ENCODE data around the gene KCNA2. TPM values are rescaled to one million over a fixed set of nuclear protein-coding genes. Genes with fewer than 3 reads are reported as not detected.

The KCNA2 gene
- total RNA-seq, 1 donor from 2014 or later, result 0.71 TPM

DNA sequence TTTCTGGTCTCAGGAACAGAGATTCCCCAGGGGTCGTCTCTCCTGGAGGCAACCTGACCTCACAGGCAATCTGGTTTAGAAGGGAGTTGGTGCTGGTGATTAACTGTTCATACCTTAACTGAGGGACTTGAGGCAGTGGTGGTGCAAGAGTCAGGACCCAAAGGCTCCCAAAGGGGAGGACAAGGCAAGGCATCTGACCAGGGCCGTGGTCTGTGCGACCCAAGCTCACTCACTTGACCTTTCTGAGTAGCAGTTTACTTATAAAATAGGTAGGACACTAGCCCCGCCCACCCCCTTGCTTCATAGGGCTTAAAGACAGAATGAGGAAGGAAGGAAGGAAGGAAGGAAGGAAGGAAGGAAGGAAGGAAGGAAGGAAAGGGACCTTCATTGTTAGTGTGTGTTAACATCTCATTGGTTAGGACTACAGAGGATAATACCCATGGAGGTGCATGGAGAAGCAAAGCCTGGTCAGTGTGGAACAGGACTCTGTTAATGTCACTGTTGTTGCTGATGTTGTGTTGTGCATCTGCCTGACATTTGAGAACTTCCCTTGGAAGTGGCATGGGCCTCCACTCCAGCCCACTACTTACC is 4.6 kb upstream of the KCNA2 start:
- intact Hi-C loops (cut with micrococcal nuclease), result loop anchor here (10.0 kb wide), 2 partner anchors 56 to 86 kb away; no protein-coding TSS in a partner anchor
- no peak overlapping the region for H3K27ac ChIP-seq (replicated peaks)
- TF ChIP-seq, protein P1, sequence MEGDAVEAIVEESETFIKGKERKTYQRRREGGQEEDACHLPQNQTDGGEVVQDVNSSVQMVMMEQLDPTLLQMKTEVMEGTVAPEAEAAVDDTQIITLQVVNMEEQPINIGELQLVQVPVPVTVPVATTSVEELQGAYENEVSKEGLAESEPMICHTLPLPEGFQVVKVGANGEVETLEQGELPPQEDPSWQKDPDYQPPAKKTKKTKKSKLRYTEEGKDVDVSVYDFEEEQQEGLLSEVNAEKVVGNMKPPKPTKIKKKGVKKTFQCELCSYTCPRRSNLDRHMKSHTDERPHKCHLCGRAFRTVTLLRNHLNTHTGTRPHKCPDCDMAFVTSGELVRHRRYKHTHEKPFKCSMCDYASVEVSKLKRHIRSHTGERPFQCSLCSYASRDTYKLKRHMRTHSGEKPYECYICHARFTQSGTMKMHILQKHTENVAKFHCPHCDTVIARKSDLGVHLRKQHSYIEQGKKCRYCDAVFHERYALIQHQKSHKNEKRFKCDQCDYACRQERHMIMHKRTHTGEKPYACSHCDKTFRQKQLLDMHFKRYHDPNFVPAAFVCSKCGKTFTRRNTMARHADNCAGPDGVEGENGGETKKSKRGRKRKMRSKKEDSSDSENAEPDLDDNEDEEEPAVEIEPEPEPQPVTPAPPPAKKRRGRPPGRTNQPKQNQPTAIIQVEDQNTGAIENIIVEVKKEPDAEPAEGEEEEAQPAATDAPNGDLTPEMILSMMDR (IDR thresholded peaks at IDR 0.05; ENCODE audit: borderline replicate concordance), result no peak
- DNase-seq, result no peak
- H3K36me3 ChIP-seq, result no peaks in the 10 kb centered on the region
- no peaks in the 10 kb centered on the region for H3K9me3 ChIP-seq (replicated peaks)
- H3K4me1 ChIP-seq, result peaks cover 20% of the 10 kb centered on the region
- no peak overlapping the region for H3K4me3 ChIP-seq
- H3K27me3 ChIP-seq (ENCODE audit: low read depth), result peaks cover 99% of the 10 kb centered on the region

DNA sequence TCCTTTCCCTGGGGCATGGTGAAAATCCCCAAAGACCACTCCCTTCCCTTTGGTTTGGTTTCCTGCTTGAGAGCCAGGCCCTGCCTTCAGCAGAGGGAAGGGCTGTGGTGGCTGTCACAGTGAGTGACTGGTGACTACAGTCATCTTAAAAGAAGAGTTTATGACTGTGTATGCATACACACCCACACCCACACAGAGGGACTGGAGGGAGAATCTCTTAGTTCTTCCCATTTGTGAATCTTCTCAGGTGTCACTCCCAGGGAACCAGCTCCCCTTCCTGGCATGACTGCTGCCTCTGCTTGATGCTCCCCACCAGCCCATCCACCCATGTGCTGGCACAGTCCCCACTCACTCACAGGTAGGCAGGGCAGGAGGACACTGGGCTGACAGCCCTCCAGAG is 3.9 kb upstream of the KCNA2 start:
- TF ChIP-seq, protein P1 (IDR thresholded peaks at IDR 0.05; ENCODE audit: borderline replicate concordance), result no peak
- Histone ChIP-seq H3K4me1 (peaks cover 27% of the 10 kb centered on the region), H3K9me3 (replicated peaks) (no peaks in the 10 kb centered on the region), H3K27me3 (ENCODE audit: low read depth) (peaks cover 99% of the 10 kb centered on the region), H3K36me3 (no peaks in the 10 kb centered on the region), H3K4me3 (no peak overlapping the region), H3K27ac (replicated peaks) (no peak overlapping the region)
- intact Hi-C loops (cut with micrococcal nuclease), result loop anchor here (10.0 kb wide), 2 partner anchors 55 to 85 kb away; no protein-coding TSS in a partner anchor
- DNase-seq, result no peak

DNA sequence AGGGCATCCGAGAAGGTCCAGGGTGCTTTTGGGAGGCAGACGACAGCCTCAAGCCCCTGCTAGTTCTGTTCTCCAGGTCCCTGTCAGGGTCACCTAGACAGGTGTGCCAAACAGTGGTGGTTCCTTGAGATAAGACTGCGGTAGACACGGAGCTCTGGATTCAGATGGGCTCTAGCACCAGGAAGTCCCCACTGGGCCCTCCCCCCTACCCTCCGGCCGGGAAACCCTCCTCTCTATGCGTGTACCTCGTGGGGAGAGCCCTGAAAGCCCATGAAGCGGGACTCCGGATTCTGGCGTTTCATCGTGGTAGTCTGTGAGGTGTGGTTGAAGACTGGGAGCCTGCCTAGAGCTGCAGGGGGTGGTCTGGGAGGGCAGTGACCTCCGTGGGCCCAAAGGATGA is 2.1 kb upstream of the KCNA2 start:
- no peaks in the 10 kb centered on the region for H3K36me3 ChIP-seq
- TF ChIP-seq, protein P1 (IDR thresholded peaks at IDR 0.05; ENCODE audit: borderline replicate concordance), result no peak
- DNase-seq, result no peak
- peaks cover 100% of the 10 kb centered on the region for H3K27me3 ChIP-seq (ENCODE audit: low read depth)
- no peak overlapping the region for H3K4me3 ChIP-seq
- peaks cover 34% of the 10 kb centered on the region for H3K4me1 ChIP-seq
- H3K9me3 ChIP-seq (replicated peaks), result no peaks in the 10 kb centered on the region
- no peak overlapping the region for H3K27ac ChIP-seq (replicated peaks)
- intact Hi-C loops (cut with micrococcal nuclease), result no loop called here

DNA sequence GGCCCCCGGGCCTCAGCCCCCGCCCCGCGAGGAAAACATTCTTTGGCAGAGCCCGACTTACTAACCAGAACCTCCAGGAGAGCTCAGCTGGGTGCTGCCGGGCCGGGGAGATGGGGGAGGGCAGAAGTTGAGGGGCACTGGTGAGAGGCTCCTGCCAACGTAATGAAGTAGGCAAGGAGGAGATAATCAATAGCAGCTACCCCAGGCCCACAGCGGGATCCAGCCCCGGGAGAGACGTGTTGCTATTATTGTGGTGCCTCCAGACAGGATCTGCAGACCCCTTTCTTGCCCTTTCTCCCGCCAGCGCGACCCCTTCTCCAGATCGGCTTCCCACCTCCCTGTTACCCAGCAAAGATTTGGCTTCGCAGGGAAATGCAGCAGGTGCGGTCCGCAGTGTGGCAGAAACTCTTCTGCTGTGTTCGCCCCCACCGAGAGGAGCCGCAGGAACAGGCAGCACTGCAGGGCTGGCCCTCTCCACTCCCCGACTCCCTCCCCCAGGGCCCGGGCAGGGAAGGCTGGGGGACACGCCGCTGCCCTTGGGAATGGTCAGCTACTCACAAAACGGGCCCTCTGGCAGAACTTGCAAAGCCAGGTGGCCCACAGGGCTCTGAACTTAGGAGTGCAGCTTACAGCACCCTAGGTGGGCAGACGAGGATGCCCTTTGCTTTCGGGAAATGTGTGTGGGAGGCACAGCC is 1.5 kb upstream of the KCNA2 start:
- Histone ChIP-seq H3K9me3 (replicated peaks) (no peaks in the 10 kb centered on the region), H3K36me3 (no peaks in the 10 kb centered on the region), H3K4me3 (peak overlapping the region; percentile 74), H3K4me1 (peaks cover 34% of the 10 kb centered on the region), H3K27me3 (ENCODE audit: low read depth) (peaks cover 100% of the 10 kb centered on the region), H3K27ac (replicated peaks) (no peak overlapping the region)
- intact Hi-C loops (cut with micrococcal nuclease), result no loop called here
- TF ChIP-seq, protein P1 (IDR thresholded peaks at IDR 0.05; ENCODE audit: borderline replicate concordance), result no peak
- no peak for DNase-seq

DNA sequence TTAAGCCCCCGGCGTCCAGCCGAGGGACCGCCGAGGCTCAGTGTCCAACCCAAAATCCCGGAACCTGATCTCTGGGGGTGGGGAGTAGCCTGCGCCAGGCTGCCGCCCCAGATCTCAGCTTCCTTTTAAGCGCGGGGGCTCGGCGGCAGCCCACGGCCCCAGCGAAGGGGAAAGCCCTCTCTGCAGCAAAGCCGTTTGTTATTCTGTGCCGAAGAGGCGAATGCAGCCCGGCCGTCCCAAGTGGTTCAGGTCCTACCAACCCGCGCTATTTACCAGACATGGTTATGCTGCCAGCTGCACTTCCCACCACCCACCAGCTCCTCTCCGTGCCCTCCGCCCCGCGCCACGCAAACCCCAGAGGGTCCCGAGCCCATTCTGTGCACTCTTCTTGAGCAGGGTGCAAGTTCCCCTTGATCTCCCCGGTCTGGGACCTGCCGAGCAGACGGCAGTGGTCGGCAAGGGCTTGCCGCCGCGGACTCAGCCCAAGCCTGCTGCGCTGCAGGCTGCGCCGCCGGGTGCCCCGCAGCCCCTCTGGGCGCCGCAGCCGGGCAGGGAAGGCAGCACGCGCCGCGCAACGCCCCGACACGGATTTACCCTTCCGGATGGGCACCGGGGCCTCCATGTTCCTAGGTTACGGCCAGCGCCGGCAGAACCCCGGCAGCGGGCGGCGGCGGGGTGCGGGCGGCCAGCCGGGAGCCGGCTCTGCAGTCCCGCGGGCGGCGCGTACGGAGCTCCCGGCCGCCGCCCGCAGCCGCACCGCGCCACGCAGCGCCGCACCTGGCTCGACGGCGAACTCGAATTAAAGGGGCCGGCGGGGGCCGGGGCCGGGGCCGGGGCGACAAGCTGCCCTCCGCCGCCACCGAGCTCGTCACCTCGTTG is 738 bp upstream of the KCNA2 start:
- TF ChIP-seq, protein P1 (IDR thresholded peaks at IDR 0.05; ENCODE audit: borderline replicate concordance), result no peak
- intact Hi-C loops (cut with micrococcal nuclease), result no loop called here
- DNase-seq, result peak; percentile 15
- Histone ChIP-seq H3K36me3 (no peaks in the 10 kb centered on the region), H3K4me1 (peaks cover 34% of the 10 kb centered on the region), H3K4me3 (peak overlapping the region; percentile 74), H3K27ac (replicated peaks) (peak overlapping the region; percentile 62), H3K9me3 (replicated peaks) (no peaks in the 10 kb centered on the region), H3K27me3 (ENCODE audit: low read depth) (peaks cover 100% of the 10 kb centered on the region)

Data from left ventricle myocardium inferior (tissue), 1 donor.